ENCODE data around the gene RHEBL1. TPM values are rescaled to one million over a fixed set of nuclear protein-coding genes. Genes with fewer than 3 reads are reported as not detected.
A peak's percentile ranks its signal among the peaks of the same experiment; 100 is the strongest.

Gene RHEBL1
- total and polyA plus RNA-seq, 7 donors, result 0.21 to 1.2 (median 0.77) TPM; not detected in 3

GRCh38 chr12:49108958-49109404 lies 39.2 kb upstream of the RHEBL1 start:
- H3K9me3 ChIP-seq, result no peaks in the 10 kb centered on the region
- DNase-seq, result peak; percentile 64 to 71
- 5 to 12% (median 6%) methylated on average over 4 of the region's 4 CpGs for WGBS, 3 donors
- H3K36me3 ChIP-seq (ENCODE audit: insufficient read depth in 1 of 2, low read depth in 1 of 2), result peaks cover 3 to 26% of the 10 kb centered on the region in 2 donors
- peak overlapping the region; percentile 91 for H3K27ac ChIP-seq
- peak overlapping the region; percentile 77 for H3K4me3 ChIP-seq
- ATAC-seq, result peak; percentile 33 to 64 (median 53)
- H3K27me3 ChIP-seq (ENCODE audit: insufficient read depth in 3 of 3, low read length in 2 of 3), result no peaks in the 10 kb centered on the region
- peaks cover 39% of the 10 kb centered on the region for H3K4me1 ChIP-seq
- intact Hi-C loops (cut with DNase I), result no loop called here
- no peak for TF ChIP-seq CTCF (IDR thresholded peaks at IDR 0.05)

- 65 to 75% (median 69%) methylated on average over 9 of the region's 9 CpGs for WGBS, 3 donors
- Histone ChIP-seq H3K36me3 (ENCODE audit: insufficient read depth in 1 of 2, low read depth in 1 of 2) (peaks cover 5 to 60% of the 10 kb centered on the region in 2 donors), H3K27me3 (ENCODE audit: insufficient read depth in 3 of 3, low read length in 2 of 3) (no peaks in the 10 kb centered on the region), H3K27ac (peak overlapping the region; percentile 13), H3K9me3 (no peaks in the 10 kb centered on the region), H3K4me3 (no peak overlapping the region), H3K4me1 (peaks cover 39% of the 10 kb centered on the region)
- intact Hi-C loops (cut with DNase I), result no loop called here
- DNase-seq (peak; percentile 48 to 71), ATAC-seq (no peak)
- TF ChIP-seq CTCF (IDR thresholded peaks at IDR 0.05), result no peak
Observed at GRCh38 chr12:49105504-49106084, 35.8 kb upstream of the RHEBL1 start.

- intact Hi-C loops (cut with DNase I), result no loop called here
- no peak overlapping the region for H3K27ac ChIP-seq
Observed at GRCh38 chr12:49104822-49105221, 35.0 kb upstream of the RHEBL1 start.

GRCh38 chr12:49100380-49100779 lies 30.6 kb upstream of the RHEBL1 start:
- DNase-seq, result no peak
- WGBS, 3 donors, result 93 to 98% (median 93%) methylated on average over 6 of the region's 6 CpGs
- H3K4me3 ChIP-seq, result no peak overlapping the region
- H3K4me1 ChIP-seq, result peaks cover 3% of the 10 kb centered on the region
- H3K27me3 ChIP-seq (ENCODE audit: insufficient read depth in 3 of 3, low read length in 2 of 3), result no peaks in the 10 kb centered on the region
- H3K27ac ChIP-seq, result no peak overlapping the region
- H3K9me3 ChIP-seq, result no peaks in the 10 kb centered on the region
- H3K36me3 ChIP-seq (ENCODE audit: insufficient read depth in 1 of 2, low read depth in 1 of 2), result peaks cover 5 to 90% of the 10 kb centered on the region in 2 donors
- no peak for ATAC-seq
- TF ChIP-seq CTCF (IDR thresholded peaks at IDR 0.05), result no peak
- intact Hi-C loops (cut with DNase I), result no loop called here

More at GRCh38 chr12:49104822-49105221, 35.0 kb upstream of the RHEBL1 start:
- Histone ChIP-seq H3K27me3 (ENCODE audit: insufficient read depth in 3 of 3, low read length in 2 of 3) (no peaks in the 10 kb centered on the region), H3K4me1 (peaks cover 39% of the 10 kb centered on the region), H3K9me3 (no peaks in the 10 kb centered on the region), H3K4me3 (no peak overlapping the region), H3K36me3 (ENCODE audit: insufficient read depth in 1 of 2, low read depth in 1 of 2) (peaks cover 5 to 68% of the 10 kb centered on the region in 2 donors)
- ATAC-seq (no peak), DNase-seq (no peak)
- WGBS, 3 donors, result 58 to 80% (median 59%) methylated on average over 3 of the region's 3 CpGs
- TF ChIP-seq CTCF (IDR thresholded peaks at IDR 0.05), result no peak

Measured in psoas muscle (tissue), 8 donors.